Measurements from ENCODE around the gene TBXAS1. TPM values are rescaled to one million over a fixed set of nuclear protein-coding genes. Genes with fewer than 3 reads are reported as not detected.

The TBXAS1 gene
- total RNA-seq, 1 donor from 2014 or later = not detected

- Mint-ChIP-seq H3K36me3 (ENCODE audit: unreplicated experiment) (no peaks in the 10 kb centered on the region), H3K9me3 (ENCODE audit: unreplicated experiment) (no peaks in the 10 kb centered on the region), H3K4me3 (ENCODE audit: unreplicated experiment) (no peak overlapping the region), H3K27me3 (ENCODE audit: unreplicated experiment) (peaks cover 2% of the 10 kb centered on the region), H3K4me1 (ENCODE audit: low read depth, unreplicated experiment) (no peaks in the 10 kb centered on the region), H3K27ac (ENCODE audit: unreplicated experiment) (no peak overlapping the region)
- TF ChIP-seq CTCF (IDR thresholded peaks at IDR 0.05; ENCODE audit: partially characterized antibody, unreplicated experiment) = no peak
- no peak for DNase-seq
Measured at GRCh38 chr7:139958599-139959284, 129.7 kb downstream of the TBXAS1 start.

GRCh38 chr7:139959285-139959628 is 130.2 kb downstream of the TBXAS1 start:
- H3K36me3 Mint-ChIP-seq (ENCODE audit: unreplicated experiment) = no peaks in the 10 kb centered on the region
- no peak overlapping the region for H3K4me3 Mint-ChIP-seq (ENCODE audit: unreplicated experiment)
- no peak for TF ChIP-seq CTCF (IDR thresholded peaks at IDR 0.05; ENCODE audit: partially characterized antibody, unreplicated experiment)
- H3K4me1 Mint-ChIP-seq (ENCODE audit: low read depth, unreplicated experiment) = no peaks in the 10 kb centered on the region
- DNase-seq = no peak
- peaks cover 2% of the 10 kb centered on the region for H3K27me3 Mint-ChIP-seq (ENCODE audit: unreplicated experiment)
- H3K27ac Mint-ChIP-seq (ENCODE audit: unreplicated experiment) = no peak overlapping the region
- no peaks in the 10 kb centered on the region for H3K9me3 Mint-ChIP-seq (ENCODE audit: unreplicated experiment)

GRCh38 chr7:139959718-139960117 is 130.7 kb downstream of the TBXAS1 start:
- Mint-ChIP-seq H3K27ac (ENCODE audit: unreplicated experiment) (no peak overlapping the region), H3K4me1 (ENCODE audit: low read depth, unreplicated experiment) (no peaks in the 10 kb centered on the region), H3K4me3 (ENCODE audit: unreplicated experiment) (no peak overlapping the region), H3K27me3 (ENCODE audit: unreplicated experiment) (peaks cover 2% of the 10 kb centered on the region), H3K36me3 (ENCODE audit: unreplicated experiment) (no peaks in the 10 kb centered on the region), H3K9me3 (ENCODE audit: unreplicated experiment) (no peaks in the 10 kb centered on the region)
- no peak for DNase-seq
- TF ChIP-seq CTCF (IDR thresholded peaks at IDR 0.05; ENCODE audit: partially characterized antibody, unreplicated experiment) = no peak

- H3K36me3 Mint-ChIP-seq (ENCODE audit: unreplicated experiment) = no peaks in the 10 kb centered on the region
- no peak overlapping the region for H3K4me3 Mint-ChIP-seq (ENCODE audit: unreplicated experiment)
- no peak for TF ChIP-seq CTCF (IDR thresholded peaks at IDR 0.05; ENCODE audit: partially characterized antibody, unreplicated experiment)
Measured at GRCh38 chr7:139960157-139960556, 131.1 kb downstream of the TBXAS1 start.

GRCh38 chr7:139965942-139966628 is 137.0 kb downstream of the TBXAS1 start:
- no peaks in the 10 kb centered on the region for H3K36me3 Mint-ChIP-seq (ENCODE audit: unreplicated experiment)
- H3K4me3 Mint-ChIP-seq (ENCODE audit: unreplicated experiment) = no peak overlapping the region
- no peaks in the 10 kb centered on the region for H3K4me1 Mint-ChIP-seq (ENCODE audit: low read depth, unreplicated experiment)
- TF ChIP-seq CTCF (IDR thresholded peaks at IDR 0.05; ENCODE audit: partially characterized antibody, unreplicated experiment) = no peak
- H3K27me3 Mint-ChIP-seq (ENCODE audit: unreplicated experiment) = peaks cover 2% of the 10 kb centered on the region
- no peaks in the 10 kb centered on the region for H3K9me3 Mint-ChIP-seq (ENCODE audit: unreplicated experiment)
- H3K27ac Mint-ChIP-seq (ENCODE audit: unreplicated experiment) = no peak overlapping the region
- no peak for DNase-seq

More at GRCh38 chr7:139960157-139960556, 131.1 kb downstream of the TBXAS1 start:
- Mint-ChIP-seq H3K27me3 (ENCODE audit: unreplicated experiment) (peaks cover 2% of the 10 kb centered on the region), H3K4me1 (ENCODE audit: low read depth, unreplicated experiment) (no peaks in the 10 kb centered on the region), H3K27ac (ENCODE audit: unreplicated experiment) (no peak overlapping the region), H3K9me3 (ENCODE audit: unreplicated experiment) (no peaks in the 10 kb centered on the region)
- DNase-seq = no peak

Data from glutamatergic neuron (in vitro differentiated cells).